Kidney (tissue), 14 donors: ENCODE data around the gene PSMD4. TPM values are rescaled to one million over a fixed set of nuclear protein-coding genes. Genes with fewer than 3 reads are reported as not detected.

Source experiments
- DNase-seq, 5 donors: peaks; one replicate each; pipeline ENCODE4 v3.0.0-alpha.2; 2013 to 2020
- FAIRE-seq: peaks from 2 replicates; lab custom pipeline; 2012; peaks lifted over from hg19 to GRCh38; lab: Jason Lieb, UNC
- H3K27ac ChIP-seq, 2 donors: one replicate each; pipeline ENCODE4 v1.7.0; 2013; ENCODE audit warnings: low read depth in 2 of 2, low read length in 2 of 2, inconsistent platforms in 1 of 2
- H3K27me3 ChIP-seq: one replicate; pipeline ENCODE4 v1.7.1; 2013; ENCODE audit warnings: low read length, inconsistent platforms; ENCODE audit not compliant: control insufficient read depth, insufficient read depth
- H3K36me3 ChIP-seq, 3 donors: one replicate each; pipeline versions ENCODE4 v1.7.0 to v1.7.1; 2013; ENCODE audit warnings: low read length in 3 of 3, control low read depth in 1 of 3, inconsistent platforms in 1 of 3; ENCODE audit not compliant: insufficient read depth in 3 of 3, control insufficient read depth in 2 of 3
- H3K4me1 ChIP-seq, 3 donors: one replicate each; pipeline versions ENCODE4 v1.7.0 to v1.7.1; 2013; ENCODE audit warnings: low read length in 3 of 3, inconsistent platforms in 1 of 3, low read depth in 1 of 3; ENCODE audit not compliant: control insufficient read depth in 2 of 3, insufficient read depth in 2 of 3
- H3K4me3 ChIP-seq, 3 donors: one replicate each; pipeline versions ENCODE4 v1.7.0 to v1.8.1; 2013; ENCODE audit warnings: low read length in 3 of 3, control low read depth in 1 of 3, inconsistent platforms in 1 of 3
- H3K9ac ChIP-seq, 3 donors: one replicate each; pipeline versions ENCODE4 v1.7.0 to v1.7.1; 2013; ENCODE audit warnings: low read length in 3 of 3, control low read depth in 1 of 3, inconsistent platforms in 1 of 3
- H3K9me3 ChIP-seq, 3 donors: one replicate each; pipeline versions ENCODE4 v1.7.0 to v1.7.1; 2013; ENCODE audit warnings: low read length in 3 of 3, control low read depth in 1 of 3, inconsistent platforms in 1 of 3; ENCODE audit not compliant: control insufficient read depth in 2 of 3, insufficient read depth in 1 of 3
- CTCF ChIP-seq: IDR thresholded peaks from 3 replicates; pipeline ENCODE4 v1.5.1; 2012; ENCODE audit warnings: mild to moderate bottlenecking, moderate library complexity, borderline replicate concordance; ENCODE audit not compliant: insufficient read depth; ENCODE audit errors: extremely low read depth
- intact Hi-C: fragments of 100-400 bp; cut with DNase I; formaldehyde crosslinking; loops from one replicate; pipeline ENCODE4 v1.11.1; 2022
- polyA plus RNA-seq: library from polyadenylated mRNA; stranded (reverse); fragments of 350-450 nt; fragmentation: Illumina TruSeq; extraction: RNeasy Lipid Tissue Mini Kit (QIAGEN cat#74804); gene quantifications from one replicate; pipeline ENCODE4 v1.2.3, GENCODE V29; 2014; ENCODE audit warnings: low read depth, low replicate concordance; ENCODE audit not compliant: insufficient read depth
- total RNA-seq: library from RNA; stranded (reverse); fragmentation: NEBNext Ultra II Directional; extraction: Animal tissue kit (Norgen Biotek cat#: 25700); gene quantifications from one replicate; pipeline ENCODE4 v1.2.1, GENCODE V29; 2021
- donor health status: control.
- donor health status: control.
- donor health status: control.
- donor health status: control.
- donor health status: control.
- donor health status: DM: yes; HTN: yes; CAD: no.
- donor health status: Normal renal cell carcinoma (clear cell type).

Gene PSMD4
- total and polyA plus RNA-seq, 2 donors from 2014 or later, result 123 to 178 TPM

GRCh38 chr1:151293093-151293492, 38.6 kb downstream of the PSMD4 start:
- no peak overlapping the region for H3K9ac ChIP-seq
- TF ChIP-seq CTCF, result no peak
- FAIRE-seq (no peak), DNase-seq (no peak)
- no peaks in the 10 kb centered on the region for H3K9me3 ChIP-seq
- no peaks in the 10 kb centered on the region for H3K27me3 ChIP-seq
- H3K4me1 ChIP-seq, result no peaks in the 10 kb centered on the region
- intact Hi-C loops, result no loop called here
- no peak overlapping the region for H3K27ac ChIP-seq
- H3K36me3 ChIP-seq, result peaks cover 0 to 57% (median 48%) of the 10 kb centered on the region in 3 donors
- no peak overlapping the region for H3K4me3 ChIP-seq

DNA sequence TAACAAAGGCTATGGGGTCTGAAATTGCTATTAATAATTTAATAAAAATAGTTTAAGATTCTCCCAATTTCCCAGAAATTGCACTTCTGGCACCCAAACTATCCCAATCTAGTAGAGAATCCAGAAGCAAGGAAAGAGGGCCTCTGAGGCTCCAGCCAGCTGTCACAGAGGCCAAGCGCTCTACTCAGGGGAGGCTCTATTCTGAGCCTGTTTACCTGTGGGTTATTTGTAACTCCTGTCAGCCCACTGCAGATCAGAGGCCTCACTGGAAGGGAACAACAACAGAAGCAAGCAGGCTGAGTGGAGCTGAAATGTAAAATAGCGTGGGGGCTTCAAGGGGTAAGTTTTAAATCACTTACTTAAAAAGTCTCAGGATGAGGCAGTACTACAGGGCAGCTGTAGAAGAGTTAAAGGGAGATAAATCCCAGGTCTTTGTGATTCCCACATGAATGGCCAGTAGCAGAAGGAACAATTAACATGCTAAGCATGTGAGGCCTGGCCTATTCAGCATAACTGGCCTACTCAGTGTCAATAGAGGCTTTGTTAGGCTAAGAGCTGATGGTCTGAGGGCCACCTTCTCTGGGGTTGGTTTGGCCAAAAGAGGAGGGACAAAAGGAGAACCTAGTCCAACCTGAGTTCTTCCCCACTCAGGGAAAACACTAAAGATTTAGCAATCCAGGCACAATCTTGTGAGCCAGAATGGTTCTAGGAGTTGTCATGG, 40.4 kb downstream of the PSMD4 start:
- H3K9ac ChIP-seq, result no peak overlapping the region
- FAIRE-seq (no peak), DNase-seq (no peak)
- intact Hi-C loops, result no loop called here
- H3K4me3 ChIP-seq, result no peak overlapping the region
- H3K27me3 ChIP-seq, result no peaks in the 10 kb centered on the region
- no peak for TF ChIP-seq CTCF
- no peak overlapping the region for H3K27ac ChIP-seq
- no peaks in the 10 kb centered on the region for H3K9me3 ChIP-seq
- peaks cover 9 to 64% (median 50%) of the 10 kb centered on the region in 3 donors for H3K36me3 ChIP-seq
- no peaks in the 10 kb centered on the region for H3K4me1 ChIP-seq

GRCh38 chr1:151309811-151310323, 55.3 kb downstream of the PSMD4 start:
- Histone ChIP-seq H3K9ac (no peak overlapping the region), H3K36me3 (peaks cover 18 to 64% (median 36%) of the 10 kb centered on the region in 3 donors), H3K4me3 (no peak overlapping the region), H3K27ac (peak overlapping the region in 1 of 2 donors; percentile 8), H3K4me1 (peaks cover 0 to 30% (median 26%) of the 10 kb centered on the region in 3 donors), H3K9me3 (no peaks in the 10 kb centered on the region), H3K27me3 (no peaks in the 10 kb centered on the region)
- intact Hi-C loops, result no loop called here
- FAIRE-seq (no peak), DNase-seq (peak in 1 of 5 donors; percentile 44)
- no peak for TF ChIP-seq CTCF
